OCI-LY7 (cell line): ENCODE results near the gene CD300LF.

Experiments used
- EZH2phosphoT487 ChIP-seq: fragments of 200-600 bp; sonication (generic); IDR thresholded peaks from 2 replicates; pipeline ENCODE4 v1.6.1; 2018; ENCODE audit warnings: low read depth, borderline replicate concordance, mild to moderate bottlenecking, mixed run types, antibody characterized with exemption, low read length, moderate library complexity, mixed read lengths
- TF ChIP-seq, protein P1 (sequence below): fragments of 200-600 bp; sonication (generic); conservative IDR thresholded peaks from 2 replicates; pipeline ENCODE4 v1.5.1; 2014; ENCODE audit warnings: mild to moderate bottlenecking, antibody characterized with exemption, low read length, moderate library complexity, mixed read lengths

DNA sequence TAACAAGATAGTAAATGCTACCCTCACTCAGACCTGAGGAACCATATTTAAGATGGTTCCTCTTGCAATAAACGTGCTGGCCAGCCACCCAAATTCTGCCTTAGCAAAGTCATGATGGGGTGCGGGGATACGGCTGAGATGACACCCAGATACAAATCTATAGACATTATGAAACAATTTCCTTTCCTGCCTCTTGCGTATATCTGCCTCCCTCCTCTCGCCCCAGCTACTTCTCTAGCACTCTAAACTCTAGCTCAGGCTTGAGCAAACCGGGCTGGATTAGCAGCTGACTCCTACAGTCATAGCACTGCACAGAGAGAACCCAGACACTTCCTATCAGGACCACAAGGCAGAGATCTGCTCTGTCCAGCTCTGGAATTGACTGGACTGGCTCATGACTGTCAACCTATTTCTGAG, 22.3 kb downstream of the CD300LF start:
- TF ChIP-seq, protein P1, sequence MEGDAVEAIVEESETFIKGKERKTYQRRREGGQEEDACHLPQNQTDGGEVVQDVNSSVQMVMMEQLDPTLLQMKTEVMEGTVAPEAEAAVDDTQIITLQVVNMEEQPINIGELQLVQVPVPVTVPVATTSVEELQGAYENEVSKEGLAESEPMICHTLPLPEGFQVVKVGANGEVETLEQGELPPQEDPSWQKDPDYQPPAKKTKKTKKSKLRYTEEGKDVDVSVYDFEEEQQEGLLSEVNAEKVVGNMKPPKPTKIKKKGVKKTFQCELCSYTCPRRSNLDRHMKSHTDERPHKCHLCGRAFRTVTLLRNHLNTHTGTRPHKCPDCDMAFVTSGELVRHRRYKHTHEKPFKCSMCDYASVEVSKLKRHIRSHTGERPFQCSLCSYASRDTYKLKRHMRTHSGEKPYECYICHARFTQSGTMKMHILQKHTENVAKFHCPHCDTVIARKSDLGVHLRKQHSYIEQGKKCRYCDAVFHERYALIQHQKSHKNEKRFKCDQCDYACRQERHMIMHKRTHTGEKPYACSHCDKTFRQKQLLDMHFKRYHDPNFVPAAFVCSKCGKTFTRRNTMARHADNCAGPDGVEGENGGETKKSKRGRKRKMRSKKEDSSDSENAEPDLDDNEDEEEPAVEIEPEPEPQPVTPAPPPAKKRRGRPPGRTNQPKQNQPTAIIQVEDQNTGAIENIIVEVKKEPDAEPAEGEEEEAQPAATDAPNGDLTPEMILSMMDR, result no peak
- TF ChIP-seq EZH2phosphoT487, result no peak
